Nephron (organoid): ENCODE results near the gene SLX9.

Experiments
- H3K27ac Mint-ChIP-seq, 3 experiments: 2 replicates each; pipeline ENCODE4 v1.8.0; 2020; ENCODE audit warnings: mixed read lengths in 3 of 3, mild to moderate bottlenecking in 2 of 3, moderate library complexity in 1 of 3
- H3K27me3 Mint-ChIP-seq: 2 replicates; pipeline ENCODE4 v1.8.0; 2021; ENCODE audit warnings: low read depth, mild to moderate bottlenecking, moderate library complexity, mixed read lengths
- H3K36me3 Mint-ChIP-seq: 2 replicates; pipeline ENCODE4 v1.8.0; 2020; ENCODE audit warnings: low read depth, mixed read lengths
- H3K4me1 Mint-ChIP-seq: 2 replicates; pipeline ENCODE4 v1.8.0; 2020; ENCODE audit warnings: mixed read lengths
- H3K4me3 Mint-ChIP-seq, 3 experiments: 2 replicates each; pipeline ENCODE4 v1.8.0; 2020; ENCODE audit warnings: mild to moderate bottlenecking in 3 of 3, mixed read lengths in 3 of 3, moderate library complexity in 2 of 3
- H3K9me3 Mint-ChIP-seq: 2 replicates; pipeline ENCODE4 v1.8.0; 2020; ENCODE audit warnings: mixed read lengths
- CTCF ChIP-seq, 3 experiments: fragments of 200-600 bp; sonication (generic); IDR thresholded peaks; one replicate each; pipeline ENCODE4 v1.5.0; 2021; ENCODE audit warnings: antibody characterized with exemption in 3 of 3; ENCODE audit not compliant: unreplicated experiment in 3 of 3

The SLX9 gene

DNA sequence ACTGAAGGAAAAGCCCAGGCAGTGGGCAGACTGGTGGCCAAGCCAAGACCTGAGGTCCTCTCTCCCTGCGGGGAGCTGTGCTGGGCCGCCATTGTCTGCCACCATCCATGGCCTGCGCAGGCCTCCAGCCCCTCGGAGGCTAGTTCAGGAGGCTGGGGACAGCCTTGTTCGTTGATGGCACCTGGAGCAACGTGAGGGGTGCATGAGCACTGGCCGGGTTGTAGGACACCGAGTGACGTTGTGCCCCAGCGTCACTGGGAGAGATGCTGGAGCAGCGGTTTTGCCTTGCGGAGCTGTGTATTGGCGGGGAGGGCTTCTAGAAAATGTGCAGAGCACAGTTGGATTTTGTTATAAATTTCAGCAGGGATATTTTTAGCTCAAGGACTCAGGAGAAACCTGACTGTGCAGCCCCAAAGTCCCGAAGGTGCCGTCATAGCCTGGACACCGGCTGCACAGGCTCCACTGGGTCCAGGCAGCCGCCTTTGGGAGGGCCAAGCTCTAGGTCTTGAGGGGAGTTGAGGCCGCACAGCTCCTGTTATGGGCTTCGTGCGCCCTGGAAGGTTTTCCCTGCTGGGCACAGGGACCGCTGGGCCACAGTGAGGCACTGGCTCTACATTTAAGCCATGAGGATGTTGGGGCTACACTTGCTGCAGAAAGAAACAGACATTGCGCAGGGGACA, 86.4 kb downstream of the SLX9 start:
- TF ChIP-seq CTCF (IDR thresholded peaks at IDR 0.05; ENCODE audit: unreplicated experiment in 3 of 3) = no peak
- peaks cover 9% of the 10 kb centered on the region for H3K36me3 Mint-ChIP-seq
- H3K4me1 Mint-ChIP-seq = peaks cover 24% of the 10 kb centered on the region
- peaks cover 26% of the 10 kb centered on the region for H3K9me3 Mint-ChIP-seq
- H3K27me3 Mint-ChIP-seq = peaks cover 51% of the 10 kb centered on the region
- peak overlapping the region in 1 of 3 experiments; percentile 3 for H3K4me3 Mint-ChIP-seq
- H3K27ac Mint-ChIP-seq = peak overlapping the region in 1 of 3 experiments; percentile 69
